CD14-positive monocyte (primary cell): ENCODE results near the gene CDK15. TPM values are rescaled to one million over a fixed set of nuclear protein-coding genes. Genes with fewer than 3 reads are reported as not detected.

Experiments used
- DNase-seq, 3 donors: peaks; one replicate each; pipeline ENCODE4 v3.0.0-alpha.2; 2011 to 2022
- H2AFZ ChIP-seq: 2 replicates; pipeline ENCODE4 v1.6.0; 2012; ENCODE audit warnings: mild to moderate bottlenecking, low read depth, low read length, inconsistent platforms; ENCODE audit not compliant: insufficient read depth, poor library complexity, severe bottlenecking
- H3K27ac ChIP-seq, 2 donors: 1 replicate in 1 of 2; 2 replicates in 1 of 2; pipeline ENCODE4 v1.5.1; 2012 to 2013; ENCODE audit warnings: low read length in 2 of 2, control low read depth in 1 of 2, inconsistent platforms in 1 of 2, low read depth in 1 of 2, mild to moderate bottlenecking in 1 of 2
- H3K27me3 ChIP-seq, 2 donors: one replicate each; pipeline versions ENCODE4 v1.6.0 to v1.6.1; 2011 to 2013; ENCODE audit warnings: low read length in 2 of 2; ENCODE audit not compliant: control insufficient read depth in 2 of 2, insufficient read depth in 2 of 2
- H3K36me3 ChIP-seq, 2 donors: replicated peaks in 1 of 2; 1 replicate in 1 of 2; 2 replicates in 1 of 2; pipeline versions ENCODE4 v1.5.1 to v1.6.1; 2012 to 2013; ENCODE audit warnings: low read length in 2 of 2, control low read depth in 1 of 2, inconsistent platforms in 1 of 2, mild to moderate bottlenecking in 1 of 2; ENCODE audit not compliant: insufficient read depth in 2 of 2, control insufficient read depth in 1 of 2
- H3K4me1 ChIP-seq, 2 donors: 1 replicate in 1 of 2; 2 replicates in 1 of 2; pipeline versions ENCODE4 v1.5.1 to v1.6.1; 2012 to 2013; ENCODE audit warnings: low read length in 2 of 2, control low read depth in 1 of 2, inconsistent platforms in 1 of 2, mild to moderate bottlenecking in 1 of 2, moderate library complexity in 1 of 2; ENCODE audit not compliant: insufficient read depth in 2 of 2, control insufficient read depth in 1 of 2
- H3K4me2 ChIP-seq: replicated peaks from 2 replicates; pipeline ENCODE3; 2012; ENCODE audit warnings: low read length, moderate library complexity, mild to moderate bottlenecking; ENCODE audit not compliant: poor library complexity, severe bottlenecking; ENCODE audit errors: extremely low read depth
- H3K4me3 ChIP-seq, 3 experiments: fragments of 200-600 bp in 1 of 3; sonication (generic) in 1 of 3; replicated peaks in 1 of 3; 1 replicate in 2 of 3; 2 replicates in 1 of 3; pipeline ENCODE4 v1.5.1; 2011 to 2013; ENCODE audit warnings: low read length in 3 of 3, mild to moderate bottlenecking in 3 of 3, control low read depth in 2 of 3, low read depth in 2 of 3, inconsistent platforms in 1 of 3, moderate library complexity in 1 of 3
- H3K79me2 ChIP-seq: 2 replicates; pipeline ENCODE4 v1.6.0; 2012; ENCODE audit warnings: mild to moderate bottlenecking, control low read depth, inconsistent platforms, low read length, moderate library complexity; ENCODE audit not compliant: insufficient read depth
- H3K9ac ChIP-seq: 2 replicates; pipeline ENCODE4 v1.6.0; 2017; ENCODE audit warnings: low read length, mild to moderate bottlenecking; ENCODE audit not compliant: insufficient read depth, poor library complexity, severe bottlenecking
- H3K9me3 ChIP-seq, 2 donors: replicated peaks in 1 of 2; 1 replicate in 1 of 2; 2 replicates in 1 of 2; pipeline versions ENCODE4 v1.5.1 to v1.6.1; 2012 to 2013; ENCODE audit warnings: low read length in 2 of 2, control low read depth in 1 of 2; ENCODE audit not compliant: control insufficient read depth in 1 of 2, insufficient read depth in 1 of 2
- H4K20me1 ChIP-seq: 2 replicates; pipeline ENCODE4 v1.6.0; 2012; ENCODE audit warnings: mild to moderate bottlenecking, low read length, control low read depth, moderate library complexity; ENCODE audit not compliant: insufficient read depth
- H3K27ac Mint-ChIP-seq, 7 donors: one replicate each; pipeline ENCODE4 v1.8.0; 2020; ENCODE audit warnings: mild to moderate bottlenecking in 7 of 7, mixed read lengths in 7 of 7, moderate library complexity in 6 of 7, inconsistent platforms in 2 of 7
- H3K27me3 Mint-ChIP-seq, 3 donors: one replicate each; pipeline ENCODE4 v1.8.0; 2021 to 2022; ENCODE audit warnings: low read depth in 3 of 3, mild to moderate bottlenecking in 3 of 3, mixed read lengths in 3 of 3, moderate library complexity in 3 of 3, inconsistent platforms in 1 of 3
- H3K36me3 Mint-ChIP-seq, 2 donors: one replicate each; pipeline ENCODE4 v1.8.0; 2020; ENCODE audit warnings: mixed read lengths in 2 of 2, inconsistent platforms in 1 of 2, mild to moderate bottlenecking in 1 of 2
- H3K4me1 Mint-ChIP-seq: one replicate; pipeline ENCODE4 v1.8.0; 2020; ENCODE audit warnings: mild to moderate bottlenecking, mixed read lengths
- H3K4me3 Mint-ChIP-seq, 2 donors: one replicate each; pipeline ENCODE4 v1.8.0; 2020; ENCODE audit warnings: mild to moderate bottlenecking in 2 of 2, mixed read lengths in 2 of 2, moderate library complexity in 1 of 2
- H3K9me3 Mint-ChIP-seq, 7 donors: one replicate each; pipeline ENCODE4 v1.8.0; 2020 to 2022; ENCODE audit warnings: mixed read lengths in 7 of 7, mild to moderate bottlenecking in 6 of 7, moderate library complexity in 6 of 7, inconsistent platforms in 2 of 7
- CTCF ChIP-seq: fragments of 200-600 bp; IDR thresholded peaks from one replicate; pipeline ENCODE4 v1.8.0; 2022; ENCODE audit warnings: antibody characterized with exemption, mild to moderate bottlenecking
- WGBS: methylation state at CpG from one replicate; pipeline ENCODE4 v1.1.5; 2013; ENCODE audit warnings: missing lambda C conversion rate; ENCODE audit not compliant: insufficient coverage; 5-methylcytosine and 5-hydroxymethylcytosine counted together
- intact Hi-C, 2 donors: fragments of 100-400 bp; cut with micrococcal nuclease; formaldehyde crosslinking; loops; one replicate each; pipeline versions ENCODE4 v1.15.0 to v1.15.1; 2023
- polyA plus RNA-seq, 3 donors: library from polyadenylated mRNA; depleted of rRNA in 1 of 3; unstranded in 2 of 3; stranded (reverse) in 1 of 3; fragments of 300-500 nt in 2 of 3; fragments of >200 nt in 1 of 3; fragmentation: Illumina TruSeq in 2 of 3; gene quantifications; 1 replicate in 2 of 3; 2 replicates in 1 of 3; pipeline ENCODE4 v1.2.3, GENCODE V29; 2012 to 2021

Gene CDK15
- polyA plus RNA-seq, 3 donors: not detected

GRCh38 chr2:201788371-201788770, 18.0 kb upstream of the CDK15 start:
- 0% methylated on average over 1 of the region's 3 CpGs for WGBS
- no peak for TF ChIP-seq CTCF
- H2AFZ ChIP-seq: no peak overlapping the region
- no peak overlapping the region for H3K4me2 ChIP-seq
- no peaks in the 10 kb centered on the region for H3K27me3 ChIP-seq
- H4K20me1 ChIP-seq: no peaks in the 10 kb centered on the region
- Mint-ChIP-seq H3K4me3 (no peak overlapping the region), H3K36me3 (no peaks in the 10 kb centered on the region), H3K4me1 (peaks cover 20% of the 10 kb centered on the region), H3K27me3 (peaks cover 4 to 5% (median 4%) of the 10 kb centered on the region in 3 donors), H3K9me3 (peaks cover 0 to 1% (median 0%) of the 10 kb centered on the region in 7 donors), H3K27ac (no peak overlapping the region)
- H3K9ac ChIP-seq: no peak overlapping the region
- H3K27ac ChIP-seq: no peak overlapping the region
- peaks cover 9 to 14% of the 10 kb centered on the region in 2 donors for H3K4me1 ChIP-seq
- no peaks in the 10 kb centered on the region for H3K36me3 ChIP-seq
- H3K79me2 ChIP-seq: no peaks in the 10 kb centered on the region
- DNase-seq: no peak
- intact Hi-C loops: loop anchor here in 1 of 2 donors (10.0 kb wide), 1 partner anchor 344 kb away; no protein-coding TSS in a partner anchor
- no peak overlapping the region for H3K4me3 ChIP-seq
- no peaks in the 10 kb centered on the region for H3K9me3 ChIP-seq

GRCh38 chr2:201789395-201789794, 16.9 kb upstream of the CDK15 start:
- H3K9me3 Mint-ChIP-seq: peaks cover 0 to 1% (median 0%) of the 10 kb centered on the region in 7 donors
- H3K27ac Mint-ChIP-seq: no peak overlapping the region
- no peak overlapping the region for H3K4me3 Mint-ChIP-seq
- Histone ChIP-seq H3K4me2 (no peak overlapping the region), H3K36me3 (no peaks in the 10 kb centered on the region), H3K9me3 (no peaks in the 10 kb centered on the region), H4K20me1 (no peaks in the 10 kb centered on the region), H3K27me3 (no peaks in the 10 kb centered on the region), H3K9ac (no peak overlapping the region), H2AFZ (no peak overlapping the region), H3K27ac (no peak overlapping the region), H3K4me1 (peaks cover 9 to 14% of the 10 kb centered on the region in 2 donors), H3K79me2 (no peaks in the 10 kb centered on the region), H3K4me3 (no peak overlapping the region)
- peaks cover 20% of the 10 kb centered on the region for H3K4me1 Mint-ChIP-seq
- WGBS: 87% methylated on average over 2 of the region's 2 CpGs
- H3K27me3 Mint-ChIP-seq: peaks cover 2 to 5% (median 2%) of the 10 kb centered on the region in 3 donors
- no peak for DNase-seq
- intact Hi-C loops: loop anchor here in 1 of 2 donors (10.0 kb wide), 1 partner anchor 345 kb away; no protein-coding TSS in a partner anchor
- no peaks in the 10 kb centered on the region for H3K36me3 Mint-ChIP-seq
- no peak for TF ChIP-seq CTCF
